GM21390 (cell line): ENCODE measurements around the gene CDKN1A.

ENCODE experiments used
- ATAC-seq: cut with Tn5 transposase; IDR thresholded peaks from one replicate; pipeline ENCODE4 v1.9.1; 2021; ENCODE audit not compliant: unreplicated experiment

Gene CDKN1A

GRCh38 chr6:36677059-36677749, 1.3 kb upstream of the CDKN1A start:
- no peak for ATAC-seq

GRCh38 chr6:36677753-36678487, 594 bp upstream of the CDKN1A start:
- no peak for ATAC-seq

- peak; percentile 2 for ATAC-seq
Measured at GRCh38 chr6:36679043-36679833, 724 bp downstream of the CDKN1A start.

- no peak for ATAC-seq
Measured at GRCh38 chr6:36682328-36683144, 4.0 kb downstream of the CDKN1A start.

GRCh38 chr6:36683145-36683655, 4.7 kb downstream of the CDKN1A start:
- ATAC-seq = no peak

GRCh38 chr6:36683656-36684446, 5.3 kb downstream of the CDKN1A start:
- no peak for ATAC-seq

GRCh38 chr6:36684447-36684812, 5.9 kb downstream of the CDKN1A start:
- ATAC-seq = no peak

- no peak for ATAC-seq
Measured at GRCh38 chr6:36685166-36685924, 6.8 kb downstream of the CDKN1A start.

- no peak for ATAC-seq
Measured at GRCh38 chr6:36685926-36686667, 7.6 kb downstream of the CDKN1A start.

GRCh38 chr6:36686668-36687513, 8.4 kb downstream of the CDKN1A start:
- ATAC-seq = no peak

- ATAC-seq = no peak
Measured at GRCh38 chr6:36688063-36688738, 9.7 kb downstream of the CDKN1A start.

- no peak for ATAC-seq
Measured at GRCh38 chr6:36688739-36689075, 10.2 kb downstream of the CDKN1A start.

GRCh38 chr6:36691011-36691410, 12.5 kb downstream of the CDKN1A start:
- ATAC-seq = no peak

GRCh38 chr6:36691612-36692011, 13.1 kb downstream of the CDKN1A start:
- ATAC-seq = no peak

GRCh38 chr6:36692220-36692619, 13.7 kb downstream of the CDKN1A start:
- ATAC-seq = no peak

GRCh38 chr6:36692861-36693702, 14.6 kb downstream of the CDKN1A start:
- ATAC-seq = no peak
